ENCODE data around the gene IRS1.

The IRS1 gene

DNA sequence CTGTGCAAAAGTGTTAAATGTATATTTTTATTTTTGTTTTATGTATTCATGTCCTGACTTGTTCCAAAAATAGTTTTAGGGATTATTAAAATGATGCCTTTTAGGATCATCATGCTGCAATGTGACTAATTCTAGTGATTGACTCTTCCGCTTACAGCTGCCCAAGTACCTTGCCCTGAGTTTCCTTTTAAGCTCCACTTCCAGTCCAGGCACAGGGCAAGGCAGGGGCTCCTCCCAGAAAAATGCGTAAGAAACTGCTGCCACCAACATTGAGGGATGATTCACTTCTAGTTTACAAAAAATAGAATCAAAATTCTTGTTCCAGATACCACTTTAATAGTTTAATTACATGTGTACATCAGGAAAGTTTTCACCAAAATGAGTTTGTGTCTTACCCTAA is 116.4 kb downstream of the IRS1 start:
- DNase-seq = no peak
